IMR-90 (cell line): ENCODE measurements around the gene NBEA. TPM values are rescaled to one million over a fixed set of nuclear protein-coding genes. Genes with fewer than 3 reads are reported as not detected.

Experiments used
- ATAC-seq: fragments of 200-7000 bp; cut with Tn5 transposase; 2 replicates; pipeline ENCODE4 v1.9.1; 2020; ENCODE audit warnings: low read depth, mild to moderate bottlenecking, moderate library complexity
- BruUV-seq: library from RNA; stranded (reverse); fragments of 400-500 nt; replicated peaks from 2 replicates; lab custom pipeline; 2021; lab: Mats Ljungman, UMichigan
- CTCF ChIA-PET: fragments of 300-600 bp; formaldehyde crosslinking; extraction: SDS; loops from one replicate; lab custom pipeline; 2021; ENCODE audit warnings: antibody characterized with exemption; lab: Yijun Ruan, JAX
- POLR2A ChIA-PET: fragments of 300-600 bp; sonication (Branson Sonifier 250); formaldehyde crosslinking; loops from one replicate; lab custom pipeline; 2022; ENCODE audit warnings: antibody characterized with exemption; ENCODE audit not compliant: unreplicated experiment; lab: Charles Lee
- DNase-seq: peaks from one replicate; pipeline ENCODE4 v3.0.0; 2013
- H2AFZ ChIP-seq: replicated peaks from 2 replicates; pipeline ENCODE3; 2013; ENCODE audit warnings: low read length, mild to moderate bottlenecking; ENCODE audit not compliant: poor library complexity
- H2AK5ac ChIP-seq: 2 replicates; pipeline ENCODE4 v1.6.1; 2013; ENCODE audit warnings: low read depth, low read length, inconsistent platforms
- H2AK9ac ChIP-seq: replicated peaks from 2 replicates; pipeline ENCODE3; 2013; ENCODE audit warnings: mild to moderate bottlenecking, low read depth, low read length, moderate library complexity; ENCODE audit not compliant: poor library complexity
- H2BK120ac ChIP-seq: 2 replicates; pipeline ENCODE4 v1.6.1; 2013; ENCODE audit warnings: low read depth, low read length, inconsistent platforms
- H2BK15ac ChIP-seq: 3 replicates; pipeline ENCODE4 v1.6.1; 2013; ENCODE audit warnings: low read depth, low read length, inconsistent platforms
- H2BK20ac ChIP-seq: 2 replicates; pipeline ENCODE4 v1.6.1; 2013; ENCODE audit warnings: low read depth, mild to moderate bottlenecking, inconsistent platforms, low read length, moderate library complexity
- H2BK5ac ChIP-seq: 2 replicates; pipeline ENCODE4 v1.6.1; 2013; ENCODE audit warnings: mild to moderate bottlenecking, low read depth, low read length, inconsistent platforms; ENCODE audit not compliant: poor library complexity, severe bottlenecking
- H3K14ac ChIP-seq: replicated peaks from 2 replicates; pipeline ENCODE4 v1.6.1; 2013; ENCODE audit warnings: low read depth, low read length, inconsistent platforms
- H3K18ac ChIP-seq: 2 replicates; pipeline ENCODE4 v1.6.1; 2013; ENCODE audit warnings: low read depth, low read length, control low read depth
- H3K23ac ChIP-seq: 2 replicates; pipeline ENCODE4 v1.6.1; 2013; ENCODE audit warnings: low read depth, low read length, inconsistent platforms
- H3K27ac ChIP-seq: 2 replicates; pipeline ENCODE4 v1.5.1; 2013; ENCODE audit warnings: mild to moderate bottlenecking, control low read depth, low read length; ENCODE audit not compliant: insufficient read depth
- H3K27me3 ChIP-seq: 2 replicates; pipeline ENCODE4 v1.6.1; 2013; ENCODE audit warnings: low read length; ENCODE audit not compliant: control insufficient read depth, insufficient read depth
- H3K36me3 ChIP-seq: 2 replicates; pipeline ENCODE4 v1.6.1; 2013; ENCODE audit warnings: low read length, mixed read lengths; ENCODE audit not compliant: control insufficient read depth, insufficient read depth
- H3K4ac ChIP-seq: 2 replicates; pipeline ENCODE4 v1.6.1; 2013; ENCODE audit warnings: low read depth, low read length, inconsistent platforms
- H3K4me1 ChIP-seq: 2 replicates; pipeline ENCODE4 v1.6.1; 2013; ENCODE audit warnings: low read length, mixed read lengths; ENCODE audit not compliant: control insufficient read depth, insufficient read depth
- H3K4me2 ChIP-seq: 2 replicates; pipeline ENCODE4 v1.6.1; 2013; ENCODE audit warnings: low read depth, mild to moderate bottlenecking, control low read depth, low read length, moderate library complexity
- H3K4me3 ChIP-seq: 2 replicates; pipeline ENCODE4 v1.5.1; 2013; ENCODE audit warnings: low read depth, mild to moderate bottlenecking, control low read depth, low read length, moderate library complexity; ENCODE audit not compliant: insufficient read depth
- H3K56ac ChIP-seq: 2 replicates; pipeline ENCODE4 v1.6.1; 2013; ENCODE audit warnings: low read length, inconsistent platforms; ENCODE audit not compliant: insufficient read depth; ENCODE audit errors: extremely low read depth
- H3K79me1 ChIP-seq, 2 experiments: 2 replicates each; pipeline ENCODE4 v1.6.1; 2013; ENCODE audit warnings: low read length in 2 of 2, inconsistent platforms in 1 of 2, low read depth in 1 of 2
- H3K9ac ChIP-seq: 2 replicates; pipeline ENCODE4 v1.6.1; 2013; ENCODE audit warnings: low read depth, low read length, control low read depth
- H3K9me1 ChIP-seq: 2 replicates; pipeline ENCODE4 v1.6.1; 2013; ENCODE audit warnings: low read length, inconsistent platforms; ENCODE audit not compliant: insufficient read depth
- H3K9me3 ChIP-seq: 2 replicates; pipeline ENCODE4 v1.6.1; 2013; ENCODE audit warnings: low read length; ENCODE audit not compliant: control insufficient read depth, insufficient read depth
- H4K20me1 ChIP-seq: 2 replicates; pipeline ENCODE4 v1.6.1; 2013; ENCODE audit warnings: low read length, inconsistent platforms; ENCODE audit not compliant: insufficient read depth
- H4K5ac ChIP-seq: 2 replicates; pipeline ENCODE4 v1.6.1; 2013; ENCODE audit warnings: mild to moderate bottlenecking, low read depth, low read length, control low read depth
- H4K8ac ChIP-seq, 2 experiments: 2 replicates each; pipeline ENCODE4 v1.6.1; 2013; ENCODE audit warnings: low read depth in 2 of 2, low read length in 2 of 2, control low read depth in 1 of 2, inconsistent platforms in 1 of 2
- H4K91ac ChIP-seq: 2 replicates; pipeline ENCODE4 v1.6.1; 2013; ENCODE audit warnings: low read depth, low read length, inconsistent platforms; ENCODE audit not compliant: insufficient read depth
- CTCF ChIP-seq: conservative IDR thresholded peaks from 2 replicates; pipeline ENCODE4 v1.5.1; 2012; ENCODE audit warnings: mild to moderate bottlenecking, low read depth, low read length, improper control_type of control experiment
- FOS ChIP-seq: fragments of 150-350 bp; IDR thresholded peaks from 2 replicates; pipeline ENCODE4 v1.6.1; 2016; ENCODE audit warnings: low read depth, low read length
- MAZ ChIP-seq: IDR thresholded peaks from 2 replicates; pipeline ENCODE4 v1.6.1; 2012; ENCODE audit warnings: low read depth, mild to moderate bottlenecking, low read length, improper control_type of control experiment, moderate library complexity, borderline replicate concordance
- RFX5 ChIP-seq: IDR thresholded peaks from 2 replicates; pipeline ENCODE4 v1.8.0; 2012; ENCODE audit warnings: low read depth, mild to moderate bottlenecking, low read length, moderate library complexity
- USF2 ChIP-seq: fragments of 150-350 bp; IDR thresholded peaks from 2 replicates; pipeline ENCODE4 v1.6.1; 2017; ENCODE audit warnings: mild to moderate bottlenecking, antibody characterized with exemption, low read length, low read depth
- dilution Hi-C: fragments of 300-500 bp; cut with HindIII; formaldehyde crosslinking; loops from one replicate; pipeline ENCODE4 v1.14.3; 2018; ENCODE audit warnings: low sequenced_read_pairs; ENCODE audit not compliant: unreplicated experiment
- in situ Hi-C: fragments of 300-500 bp; cut with MboI; formaldehyde crosslinking; loops from 3 replicates; pipeline ENCODE4 v1.14.3; 2019; ENCODE audit warnings: low sequenced_read_pairs, inconsistent platforms, mixed read lengths
- intact Hi-C: fragments of 100-400 bp; cut with micrococcal nuclease; formaldehyde crosslinking; loops from 2 replicates; pipeline ENCODE4 v1.10.0; 2022
- polyA plus RNA-seq, 3 experiments: library from polyadenylated mRNA; depleted of rRNA; stranded (reverse); fragments of >200 nt; gene quantifications; 2 replicates each; pipeline ENCODE4 v1.2.3, GENCODE V29; 2012; ENCODE audit warnings: low replicate concordance in 1 of 3
- total RNA-seq: library from RNA; depleted of rRNA; stranded (reverse); fragments of >200 nt; gene quantifications from 2 replicates; pipeline ENCODE4 v1.2.3, GENCODE V29; 2012

The NBEA gene
- total and polyA plus RNA-seq, 2 of the 4 experiments (the other 2 are of a cell fraction) = 0.82 to 2.2 TPM

DNA sequence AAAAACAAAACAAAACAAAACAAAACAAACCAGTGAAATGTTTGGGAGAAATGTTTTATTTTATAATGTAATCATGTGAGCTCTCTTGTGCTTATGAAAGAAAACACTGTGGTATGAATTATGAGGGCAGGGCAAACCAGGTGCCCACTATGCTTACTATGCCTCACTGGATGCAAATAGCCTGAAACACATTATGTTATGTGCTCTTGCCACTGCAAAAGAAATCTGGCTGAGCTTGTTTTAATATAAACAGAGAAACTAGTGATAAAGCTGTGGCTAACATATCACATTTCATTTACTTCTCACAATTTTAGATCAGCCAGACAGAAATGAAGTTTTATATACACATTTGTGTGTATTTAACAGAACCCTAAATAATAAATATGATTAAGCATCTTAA, 8.7 kb upstream of the NBEA start:
- no peaks in the 10 kb centered on the region for H3K27me3 ChIP-seq
- ChIA-PET CTCF (interaction anchor here (0.5 kb wide), 1 partner anchor 715 kb away, joined by 4 read pairs; no protein-coding TSS in a partner anchor), POLR2A (no interaction called here)
- intact Hi-C loops (no loop called here), in situ Hi-C loops (no loop called here), dilution Hi-C loops (no loop called here)
- H3K4ac ChIP-seq = no peak overlapping the region
- no peak overlapping the region for H2AK9ac ChIP-seq
- no peaks in the 10 kb centered on the region for H3K36me3 ChIP-seq
- H4K5ac ChIP-seq = no peak overlapping the region
- no peak overlapping the region for H2BK120ac ChIP-seq
- H3K9ac ChIP-seq = no peak overlapping the region
- no peaks in the 10 kb centered on the region for H4K20me1 ChIP-seq
- H3K14ac ChIP-seq = no peak overlapping the region
- H3K9me3 ChIP-seq = no peaks in the 10 kb centered on the region
- H3K4me2 ChIP-seq = no peak overlapping the region
- no peak overlapping the region for H3K27ac ChIP-seq
- H4K91ac ChIP-seq = no peak overlapping the region
- no peak overlapping the region for H3K18ac ChIP-seq
- no peaks in the 10 kb centered on the region for H3K4me1 ChIP-seq
- H2BK5ac ChIP-seq = no peak overlapping the region
- H2BK20ac ChIP-seq = no peak overlapping the region
- H3K9me1 ChIP-seq = no peaks in the 10 kb centered on the region
- no peak overlapping the region for H4K8ac ChIP-seq
- H3K79me1 ChIP-seq = no peaks in the 10 kb centered on the region
- no peak overlapping the region for H3K23ac ChIP-seq
- no peak overlapping the region for H2BK15ac ChIP-seq
- ATAC-seq = no peak
- BruUV-seq = no TSS peak
- no peak overlapping the region for H3K56ac ChIP-seq
- no peak for DNase-seq
- TF ChIP-seq USF2 (no peak), FOS (no peak), MAZ (no peak), RFX5 (no peak), CTCF (no peak)
- H2AK5ac ChIP-seq = no peak overlapping the region
- no peak overlapping the region for H2AFZ ChIP-seq
- no peak overlapping the region for H3K4me3 ChIP-seq
